Hepatocyte (in vitro differentiated cells): Measurements from ENCODE around the gene SRRT.

Experiments
- CTCF ChIP-seq: fragments of 200-600 bp; sonication (generic); IDR thresholded peaks from 2 replicates; pipeline ENCODE4 v1.5.1; 2016; ENCODE audit warnings: antibody characterized with exemption, mild to moderate bottlenecking; ENCODE audit not compliant: poor library complexity
- EZH2 ChIP-seq: fragments of 200-600 bp; sonication (generic); IDR thresholded peaks from 2 replicates; pipeline ENCODE4 v1.6.1; 2016; ENCODE audit warnings: antibody characterized with exemption, mild to moderate bottlenecking, borderline replicate concordance

DNA sequence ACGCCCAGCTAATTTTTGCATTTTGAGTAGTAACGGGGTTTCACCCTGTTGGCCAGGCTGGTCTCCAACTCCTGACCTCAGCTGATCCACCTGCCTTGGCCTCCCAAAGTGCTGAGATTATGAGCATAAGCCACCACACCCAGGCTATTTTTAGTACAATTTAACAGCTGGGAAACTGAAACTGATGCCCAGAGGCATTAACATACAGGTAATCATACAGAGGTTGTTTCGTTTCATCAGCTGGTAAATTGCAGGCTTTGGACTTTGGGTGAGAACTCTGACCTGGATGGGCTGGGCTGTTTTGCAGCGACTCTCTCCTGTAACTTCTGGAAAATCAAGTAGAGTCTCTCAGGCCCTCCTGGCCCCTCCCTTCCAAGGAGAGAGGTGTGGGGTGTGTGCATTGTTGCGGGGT, 27.0 kb downstream of the SRRT start:
- no peak for TF ChIP-seq EZH2
- no peak for TF ChIP-seq CTCF
